OCI-LY3 (cell line): Measurements from ENCODE around the gene CHERP.

Experiments used
- CTCF ChIP-seq: fragments of 200-600, 300-600 bp; sonication (generic); IDR thresholded peaks from 2 replicates; pipeline ENCODE4 v1.5.1; 2014; ENCODE audit warnings: antibody characterized with exemption, low read length, low read depth
- EZH2phosphoT487 ChIP-seq: fragments of 200-600 bp; shearing (Covaris generic); IDR thresholded peaks from 2 replicates; pipeline ENCODE4 v1.6.1; 2018; ENCODE audit warnings: antibody characterized with exemption, mixed run types, low read depth

- TF ChIP-seq CTCF (peak; percentile 60), EZH2phosphoT487 (no peak)
Observed at GRCh38 chr19:16527971-16528521, 14.2 kb downstream of the CHERP start.
